ENCODE results near the gene GPR180.

DNA sequence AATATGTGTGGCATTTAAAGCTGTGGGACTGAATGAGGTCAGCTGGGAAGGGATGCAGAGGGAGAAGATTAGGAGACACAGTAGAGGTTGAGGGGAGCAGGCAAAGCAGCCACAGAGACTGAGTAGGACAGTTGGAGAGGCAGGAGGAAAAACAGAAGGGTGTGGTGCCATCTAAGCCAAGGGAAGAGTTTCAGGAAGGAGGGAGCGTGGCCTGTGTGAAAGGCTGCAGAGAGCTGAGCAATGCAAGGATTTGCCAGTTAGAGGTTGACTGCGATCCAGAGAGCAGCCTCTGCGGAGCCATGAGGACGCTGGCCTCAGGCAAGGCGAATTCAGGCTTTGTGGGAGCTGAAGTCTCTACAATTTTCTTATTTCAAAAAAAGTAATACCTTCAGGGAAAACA lies 81.8 kb downstream of the GPR180 start:
- TF ChIP-seq, protein P1, sequence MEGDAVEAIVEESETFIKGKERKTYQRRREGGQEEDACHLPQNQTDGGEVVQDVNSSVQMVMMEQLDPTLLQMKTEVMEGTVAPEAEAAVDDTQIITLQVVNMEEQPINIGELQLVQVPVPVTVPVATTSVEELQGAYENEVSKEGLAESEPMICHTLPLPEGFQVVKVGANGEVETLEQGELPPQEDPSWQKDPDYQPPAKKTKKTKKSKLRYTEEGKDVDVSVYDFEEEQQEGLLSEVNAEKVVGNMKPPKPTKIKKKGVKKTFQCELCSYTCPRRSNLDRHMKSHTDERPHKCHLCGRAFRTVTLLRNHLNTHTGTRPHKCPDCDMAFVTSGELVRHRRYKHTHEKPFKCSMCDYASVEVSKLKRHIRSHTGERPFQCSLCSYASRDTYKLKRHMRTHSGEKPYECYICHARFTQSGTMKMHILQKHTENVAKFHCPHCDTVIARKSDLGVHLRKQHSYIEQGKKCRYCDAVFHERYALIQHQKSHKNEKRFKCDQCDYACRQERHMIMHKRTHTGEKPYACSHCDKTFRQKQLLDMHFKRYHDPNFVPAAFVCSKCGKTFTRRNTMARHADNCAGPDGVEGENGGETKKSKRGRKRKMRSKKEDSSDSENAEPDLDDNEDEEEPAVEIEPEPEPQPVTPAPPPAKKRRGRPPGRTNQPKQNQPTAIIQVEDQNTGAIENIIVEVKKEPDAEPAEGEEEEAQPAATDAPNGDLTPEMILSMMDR (conservative IDR thresholded peaks at IDR 0.05) = no peak
- TF ChIP-seq EZH2 (IDR thresholded peaks at IDR 0.05; ENCODE audit: low read depth) = no peak

Measured in PC-9 (cell line).